ENCODE results near the gene PLXNA4. TPM values are rescaled to one million over a fixed set of nuclear protein-coding genes. Genes with fewer than 3 reads are reported as not detected.
A peak's percentile ranks its signal among the peaks of the same experiment; 100 is the strongest.

The PLXNA4 gene
- total RNA-seq, 1 donor from 2014 or later, result 3.5 TPM

DNA sequence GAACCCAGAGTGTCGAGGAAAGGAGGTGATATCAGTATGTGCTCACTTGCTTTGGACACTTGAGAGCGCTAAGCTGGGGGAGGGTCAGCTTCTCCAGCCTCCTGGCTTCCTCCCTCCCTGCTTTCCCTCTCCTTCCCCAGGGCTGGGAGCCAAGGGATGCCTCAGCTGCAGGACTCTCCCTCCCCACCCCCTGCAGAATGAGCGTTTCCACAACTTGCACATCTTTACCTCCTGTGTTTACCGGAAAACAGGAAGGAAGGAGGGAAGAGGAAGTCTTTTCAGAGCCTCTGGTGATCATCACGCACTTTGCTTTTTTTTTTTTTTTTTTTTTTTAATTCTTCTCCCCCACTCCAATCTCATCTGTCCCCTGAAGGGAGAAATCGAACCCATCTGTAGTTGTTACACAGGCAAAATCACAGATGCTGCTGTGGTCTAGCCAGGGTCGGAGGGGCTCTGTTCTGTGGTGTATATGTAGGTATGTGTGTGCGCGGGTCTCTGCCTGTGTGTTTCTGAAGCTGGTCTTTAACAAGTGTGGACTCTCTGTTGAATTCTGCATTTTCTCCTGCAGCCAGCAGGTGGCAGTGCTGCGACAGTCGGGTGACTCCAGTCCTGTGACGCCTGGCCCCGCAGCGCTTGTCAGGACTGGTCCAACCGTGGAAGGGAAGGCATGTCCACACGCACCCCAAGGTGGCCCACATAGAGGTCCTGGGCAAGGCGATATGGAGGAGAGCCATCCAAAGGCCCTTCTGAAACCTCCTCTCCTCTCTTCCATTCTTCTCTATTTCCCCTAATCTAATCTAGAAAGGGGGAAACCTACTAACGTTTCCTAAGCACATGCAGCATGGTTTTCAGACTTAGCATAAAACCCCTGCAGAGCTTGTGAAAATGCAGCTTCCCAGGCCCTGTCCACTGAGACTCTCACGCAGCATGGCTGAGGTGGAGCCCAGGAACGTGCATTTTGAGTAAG, 257.6 kb downstream of the PLXNA4 start:
- Mint-ChIP-seq H3K27ac (ENCODE audit: unreplicated experiment) (peak overlapping the region; percentile 76), H3K36me3 (ENCODE audit: low read depth, unreplicated experiment) (peaks cover 6% of the 10 kb centered on the region), H3K4me1 (ENCODE audit: unreplicated experiment) (peaks cover 17% of the 10 kb centered on the region), H3K27me3 (ENCODE audit: unreplicated experiment) (peaks cover 11% of the 10 kb centered on the region), H3K9me3 (ENCODE audit: unreplicated experiment) (no peaks in the 10 kb centered on the region), H3K4me3 (ENCODE audit: unreplicated experiment) (peak overlapping the region; percentile 9)
- DNase-seq (ENCODE audit: low spot score), result peak; percentile 93
- TF ChIP-seq, protein P1, sequence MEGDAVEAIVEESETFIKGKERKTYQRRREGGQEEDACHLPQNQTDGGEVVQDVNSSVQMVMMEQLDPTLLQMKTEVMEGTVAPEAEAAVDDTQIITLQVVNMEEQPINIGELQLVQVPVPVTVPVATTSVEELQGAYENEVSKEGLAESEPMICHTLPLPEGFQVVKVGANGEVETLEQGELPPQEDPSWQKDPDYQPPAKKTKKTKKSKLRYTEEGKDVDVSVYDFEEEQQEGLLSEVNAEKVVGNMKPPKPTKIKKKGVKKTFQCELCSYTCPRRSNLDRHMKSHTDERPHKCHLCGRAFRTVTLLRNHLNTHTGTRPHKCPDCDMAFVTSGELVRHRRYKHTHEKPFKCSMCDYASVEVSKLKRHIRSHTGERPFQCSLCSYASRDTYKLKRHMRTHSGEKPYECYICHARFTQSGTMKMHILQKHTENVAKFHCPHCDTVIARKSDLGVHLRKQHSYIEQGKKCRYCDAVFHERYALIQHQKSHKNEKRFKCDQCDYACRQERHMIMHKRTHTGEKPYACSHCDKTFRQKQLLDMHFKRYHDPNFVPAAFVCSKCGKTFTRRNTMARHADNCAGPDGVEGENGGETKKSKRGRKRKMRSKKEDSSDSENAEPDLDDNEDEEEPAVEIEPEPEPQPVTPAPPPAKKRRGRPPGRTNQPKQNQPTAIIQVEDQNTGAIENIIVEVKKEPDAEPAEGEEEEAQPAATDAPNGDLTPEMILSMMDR (IDR thresholded peaks at IDR 0.05; ENCODE audit: unreplicated experiment), result peak; percentile 90

GRCh38 chr7:132317701-132318351, 258.4 kb downstream of the PLXNA4 start:
- peaks cover 13% of the 10 kb centered on the region for H3K27me3 Mint-ChIP-seq (ENCODE audit: unreplicated experiment)

GRCh38 chr7:132312531-132313055, 263.7 kb downstream of the PLXNA4 start:
- DNase-seq (ENCODE audit: low spot score), result no peak
- Mint-ChIP-seq H3K27me3 (ENCODE audit: unreplicated experiment) (peaks cover 7% of the 10 kb centered on the region), H3K9me3 (ENCODE audit: unreplicated experiment) (no peaks in the 10 kb centered on the region), H3K36me3 (ENCODE audit: low read depth, unreplicated experiment) (peaks cover 6% of the 10 kb centered on the region), H3K4me1 (ENCODE audit: unreplicated experiment) (peaks cover 4% of the 10 kb centered on the region), H3K27ac (ENCODE audit: unreplicated experiment) (no peak overlapping the region), H3K4me3 (ENCODE audit: unreplicated experiment) (no peak overlapping the region)
- TF ChIP-seq, protein P1 (IDR thresholded peaks at IDR 0.05; ENCODE audit: unreplicated experiment), result no peak

More at GRCh38 chr7:132317701-132318351, 258.4 kb downstream of the PLXNA4 start:
- TF ChIP-seq, protein P1 (IDR thresholded peaks at IDR 0.05; ENCODE audit: unreplicated experiment), result no peak
- Mint-ChIP-seq H3K4me1 (ENCODE audit: unreplicated experiment) (peaks cover 17% of the 10 kb centered on the region), H3K36me3 (ENCODE audit: low read depth, unreplicated experiment) (peaks cover 6% of the 10 kb centered on the region), H3K27ac (ENCODE audit: unreplicated experiment) (no peak overlapping the region), H3K4me3 (ENCODE audit: unreplicated experiment) (no peak overlapping the region), H3K9me3 (ENCODE audit: unreplicated experiment) (no peaks in the 10 kb centered on the region)
- no peak for DNase-seq (ENCODE audit: low spot score)

DNA sequence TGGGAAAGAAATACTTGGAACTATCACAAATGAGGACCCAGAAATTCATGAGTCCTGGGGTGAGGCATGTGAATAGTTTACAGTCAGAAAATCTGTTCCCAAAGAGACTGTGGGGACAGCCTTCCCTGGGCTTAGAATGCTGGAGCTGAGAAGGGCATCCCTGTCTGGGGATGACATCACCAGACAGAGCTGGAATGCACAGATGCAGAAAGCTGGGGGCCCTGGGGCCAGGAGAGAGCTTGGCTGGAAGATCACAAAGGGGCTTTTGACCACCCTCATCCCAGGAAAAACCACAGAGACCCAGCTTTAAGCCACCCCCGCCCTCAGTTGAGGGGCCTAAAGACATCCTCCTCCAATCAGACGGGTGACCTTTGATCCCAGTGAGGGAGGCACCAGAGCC, 264.5 kb downstream of the PLXNA4 start:
- Mint-ChIP-seq H3K36me3 (ENCODE audit: low read depth, unreplicated experiment) (peaks cover 1% of the 10 kb centered on the region), H3K27ac (ENCODE audit: unreplicated experiment) (no peak overlapping the region), H3K4me3 (ENCODE audit: unreplicated experiment) (no peak overlapping the region), H3K4me1 (ENCODE audit: unreplicated experiment) (peaks cover 4% of the 10 kb centered on the region), H3K9me3 (ENCODE audit: unreplicated experiment) (no peaks in the 10 kb centered on the region), H3K27me3 (ENCODE audit: unreplicated experiment) (peaks cover 4% of the 10 kb centered on the region)
- DNase-seq (ENCODE audit: low spot score), result no peak
- TF ChIP-seq, protein P1 (IDR thresholded peaks at IDR 0.05; ENCODE audit: unreplicated experiment), result no peak

All from endothelial cell (in vitro differentiated cells).